Stimulated activated CD4-positive, alpha-beta T cell treated with anti-CD3 and anti-CD28 coated beads, Interleukin-4, amount 100 ng/mL, for 4 hours (primary cell): ENCODE data around the gene AKR1C3.

Source experiments
- DNase-seq, 2 experiments: peaks; one replicate each; pipeline ENCODE4 v3.0.0-alpha.2; 2020

The AKR1C3 gene

DNA sequence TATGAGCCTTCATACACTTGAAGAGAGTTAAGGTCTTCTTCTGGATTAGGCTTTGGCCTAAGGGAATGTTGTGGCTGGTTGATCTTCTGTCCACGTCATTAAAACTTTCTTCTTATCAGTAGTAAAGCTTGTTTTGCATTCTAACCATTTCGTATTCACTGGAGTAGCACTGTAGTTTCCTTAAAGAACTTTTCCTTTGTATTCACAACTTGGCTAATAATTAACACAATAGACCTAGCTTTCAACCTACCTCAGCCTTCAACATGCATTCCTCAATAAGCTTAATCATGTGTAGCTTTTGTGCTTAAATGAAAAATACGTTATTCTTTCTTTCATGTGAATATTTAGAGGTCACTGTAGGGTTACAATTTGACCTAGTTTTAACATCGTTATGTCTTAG lies 48.0 kb downstream of the AKR1C3 start:
- no peak for DNase-seq

DNA sequence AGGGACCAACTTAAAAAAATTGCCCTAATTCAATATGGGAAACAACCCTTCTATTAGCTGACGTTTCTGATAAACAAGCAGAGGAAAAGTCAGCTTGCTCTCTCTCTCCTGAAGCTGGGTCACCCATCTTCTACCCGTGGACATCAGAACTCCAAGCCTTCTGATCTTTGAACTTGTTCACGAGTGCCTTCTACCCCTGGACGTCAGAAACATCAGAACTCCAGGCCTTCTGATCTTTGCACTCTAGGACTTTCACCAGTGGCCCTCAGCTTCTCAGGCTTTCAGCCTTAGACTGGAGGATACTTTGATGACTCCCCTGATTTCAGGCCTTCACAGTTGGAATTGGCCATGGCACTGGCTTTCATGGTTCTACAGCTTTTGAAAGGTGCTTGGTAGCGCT lies 48.9 kb downstream of the AKR1C3 start:
- DNase-seq: no peak

DNA sequence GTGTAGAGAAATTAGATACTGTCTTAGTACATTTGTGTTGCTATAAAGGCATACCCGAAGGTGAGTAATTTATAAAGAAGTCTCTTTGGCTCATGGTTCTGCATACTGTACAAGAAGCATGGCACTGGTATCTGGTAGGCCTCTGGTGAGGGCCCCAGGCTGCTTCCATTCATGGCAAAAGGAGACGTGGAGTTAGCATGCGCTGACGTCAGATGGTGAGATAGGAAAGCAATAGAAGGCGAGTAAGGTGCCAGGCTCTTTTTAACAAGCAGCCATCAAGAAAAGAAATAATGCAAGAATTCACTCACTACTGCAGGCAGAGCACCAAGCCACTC lies 52.7 kb downstream of the AKR1C3 start:
- no peak for DNase-seq

DNA sequence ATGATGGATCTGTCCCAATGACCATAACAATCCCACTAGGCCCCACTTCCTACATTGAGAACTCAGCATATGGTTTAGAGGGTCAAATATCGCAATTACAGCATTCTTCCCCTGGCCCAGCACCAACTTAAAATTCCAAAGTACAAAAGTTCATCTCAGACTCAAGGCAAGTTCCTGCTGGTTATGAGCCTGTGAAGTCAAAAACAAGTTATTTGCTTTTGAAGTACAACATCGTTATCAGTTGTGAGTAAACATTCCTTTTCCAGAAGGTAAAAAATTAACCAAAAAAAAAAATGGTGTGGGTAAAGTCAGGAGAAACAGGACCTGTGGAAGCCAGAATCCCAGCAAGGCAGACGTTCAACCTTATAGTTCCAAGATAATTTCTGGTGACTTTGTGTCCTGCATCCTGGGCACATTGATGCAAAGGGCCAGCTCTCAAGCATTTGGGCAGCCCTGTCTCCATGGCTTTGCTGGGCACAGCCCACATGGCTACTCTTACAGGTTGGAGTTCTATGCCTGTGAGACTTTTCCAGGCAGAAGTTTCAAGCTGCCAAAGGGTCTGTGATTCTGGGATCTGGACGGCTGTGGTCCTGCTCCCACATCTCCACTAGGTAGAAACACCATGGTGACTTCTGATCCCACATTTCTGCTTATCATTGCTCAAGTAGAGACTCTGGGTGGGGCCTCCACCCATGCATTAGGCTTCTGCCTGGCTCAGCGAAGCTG lies 53.2 kb downstream of the AKR1C3 start:
- DNase-seq: no peak

DNA sequence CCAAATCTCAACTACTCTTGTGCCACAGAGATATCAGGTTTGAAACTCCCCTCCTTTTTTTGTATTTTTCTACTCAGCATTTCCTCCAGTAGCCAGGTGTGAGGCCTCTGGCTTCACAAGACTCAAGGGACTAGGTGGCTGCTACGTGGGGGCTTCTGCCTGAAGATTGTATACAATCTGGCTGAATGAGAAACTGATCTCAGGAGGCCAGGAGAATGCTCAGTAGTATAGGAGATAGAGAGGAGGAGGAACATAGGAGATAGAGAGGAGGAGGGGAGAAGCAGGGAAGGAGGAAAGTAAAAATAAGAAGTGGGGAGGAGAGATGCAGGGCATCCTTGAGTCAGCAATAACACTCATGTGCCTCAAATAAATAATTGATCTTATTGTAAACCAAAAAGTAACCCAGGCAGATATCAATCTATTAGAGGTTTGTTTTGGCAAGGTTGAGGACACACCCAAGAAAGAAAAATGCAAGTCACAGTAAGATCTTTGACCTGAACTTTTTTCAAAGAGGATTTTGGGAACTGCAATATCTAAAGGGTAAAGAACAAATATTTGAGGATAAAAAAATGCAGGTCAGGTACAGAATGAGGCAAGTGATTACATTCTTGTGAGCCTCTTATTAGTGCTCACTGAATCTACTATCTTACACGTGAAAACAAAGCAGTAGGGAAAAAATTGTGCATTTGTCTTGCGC lies 53.9 kb downstream of the AKR1C3 start:
- no peak for DNase-seq

DNA sequence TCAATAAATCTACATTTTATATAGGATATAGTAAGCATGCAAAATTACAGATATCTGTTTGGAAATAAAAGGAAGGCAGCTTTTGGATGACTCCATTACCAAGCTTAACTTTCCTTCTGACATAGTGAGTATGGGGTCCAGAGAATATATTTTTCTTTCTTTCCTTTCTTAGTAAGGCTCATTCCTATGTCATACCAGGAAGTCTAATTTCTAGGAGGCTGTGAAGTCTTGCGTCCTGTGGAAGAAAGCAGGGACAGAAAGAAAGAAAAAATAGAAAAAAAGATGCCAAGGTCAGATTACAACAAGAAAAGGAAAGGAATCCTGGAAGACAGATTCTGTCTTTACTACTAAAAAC lies 54.4 kb downstream of the AKR1C3 start:
- no peak for DNase-seq

DNA sequence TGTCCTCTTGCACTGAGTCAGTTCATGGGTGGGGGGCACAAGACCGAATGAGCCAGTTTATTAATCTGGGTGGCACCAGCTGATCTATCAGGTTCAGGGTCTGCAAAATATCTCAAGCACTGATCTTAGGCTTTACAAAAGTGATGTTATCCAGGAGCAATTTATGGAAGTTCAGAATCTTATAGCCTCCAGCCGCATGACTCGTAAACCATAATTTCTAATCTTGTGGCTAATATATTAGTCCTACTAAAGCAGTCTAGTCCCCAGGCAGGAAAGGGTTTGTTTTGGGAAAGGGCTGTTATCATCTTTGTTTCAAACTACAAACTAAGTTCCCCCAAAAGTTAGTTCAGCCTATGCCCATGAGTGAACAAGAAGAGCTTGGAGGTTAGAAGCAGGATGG lies 56.9 kb downstream of the AKR1C3 start:
- no peak for DNase-seq

DNA sequence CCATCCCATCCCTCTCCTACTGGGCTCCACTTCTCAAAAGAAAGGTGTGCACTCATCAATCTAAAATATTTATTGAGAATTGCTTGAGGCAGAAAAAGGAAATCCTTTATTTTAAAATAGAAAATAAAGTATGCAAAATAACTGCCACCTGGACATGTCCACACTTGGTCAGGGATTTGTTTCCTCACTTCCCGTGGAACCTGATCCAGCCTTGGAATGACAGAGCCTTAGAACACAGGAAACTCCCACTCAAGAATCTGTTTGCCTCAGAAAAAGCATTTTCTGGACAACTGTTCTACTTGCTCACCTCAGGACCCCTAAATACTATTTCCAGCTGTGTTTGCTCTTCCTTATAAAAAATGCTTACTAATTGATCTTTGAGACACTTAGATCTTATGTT lies 61.7 kb downstream of the AKR1C3 start:
- no peak for DNase-seq
